Nephron (organoid): ENCODE measurements around the gene LORICRIN.
A peak's percentile ranks its signal among the peaks of the same experiment; 100 is the strongest.

Experiments
- H3K27ac Mint-ChIP-seq, 3 experiments: 2 replicates each; pipeline ENCODE4 v1.8.0; 2020; ENCODE audit warnings: mixed read lengths in 3 of 3, mild to moderate bottlenecking in 2 of 3, moderate library complexity in 1 of 3
- H3K27me3 Mint-ChIP-seq: 2 replicates; pipeline ENCODE4 v1.8.0; 2021; ENCODE audit warnings: low read depth, mild to moderate bottlenecking, moderate library complexity, mixed read lengths
- H3K36me3 Mint-ChIP-seq: 2 replicates; pipeline ENCODE4 v1.8.0; 2020; ENCODE audit warnings: low read depth, mixed read lengths
- H3K4me1 Mint-ChIP-seq: 2 replicates; pipeline ENCODE4 v1.8.0; 2020; ENCODE audit warnings: mixed read lengths
- H3K4me3 Mint-ChIP-seq, 3 experiments: 2 replicates each; pipeline ENCODE4 v1.8.0; 2020; ENCODE audit warnings: mild to moderate bottlenecking in 3 of 3, mixed read lengths in 3 of 3, moderate library complexity in 2 of 3
- H3K9me3 Mint-ChIP-seq: 2 replicates; pipeline ENCODE4 v1.8.0; 2020; ENCODE audit warnings: mixed read lengths
- TF ChIP-seq, protein P1 (sequence below), 3 experiments: fragments of 200-600 bp; sonication (generic); IDR thresholded peaks; one replicate each; pipeline ENCODE4 v1.5.0; 2021; ENCODE audit warnings: antibody characterized with exemption in 3 of 3; ENCODE audit not compliant: unreplicated experiment in 3 of 3

LORICRIN gene

DNA sequence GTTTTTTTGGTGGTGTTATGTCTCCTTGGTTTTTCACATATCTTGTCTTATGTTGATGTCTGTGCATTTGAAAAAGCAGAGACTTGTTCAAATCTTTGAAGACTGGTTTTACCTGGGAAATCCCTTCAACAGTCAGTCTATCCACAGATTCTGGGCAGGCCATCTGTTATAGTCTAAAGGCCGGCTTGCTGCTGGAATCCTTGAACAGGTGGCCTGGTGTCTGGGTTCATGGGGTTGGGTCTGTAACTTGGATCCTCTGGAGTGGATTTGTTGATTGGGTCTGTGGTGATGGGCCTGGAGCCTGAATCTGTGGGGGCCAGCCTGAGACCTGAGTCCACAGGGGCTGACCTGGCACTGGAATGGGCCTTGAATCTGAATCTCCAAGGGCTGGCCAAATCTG is 12.2 kb downstream of the LORICRIN start:
- peaks cover 9% of the 10 kb centered on the region for H3K27me3 Mint-ChIP-seq

DNA sequence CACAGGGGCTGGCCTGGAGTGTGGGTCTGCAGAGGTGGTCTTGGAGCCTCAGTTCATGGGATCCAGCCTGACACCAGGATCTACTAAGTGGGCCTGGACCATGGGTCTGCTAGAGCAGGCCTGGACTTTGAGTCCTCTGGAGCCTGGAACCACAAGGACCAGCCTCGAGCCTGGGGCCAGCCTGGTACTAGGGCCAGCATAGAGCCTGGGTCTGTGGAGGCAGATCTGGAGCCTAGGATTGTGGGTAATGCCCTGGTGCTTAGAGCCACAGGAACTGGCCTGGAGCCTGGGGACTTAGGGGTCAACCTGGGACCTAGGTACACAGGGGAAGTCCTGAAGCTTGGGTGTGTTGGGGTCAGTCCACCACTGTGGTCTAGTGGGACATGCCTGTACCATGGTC is 12.7 kb downstream of the LORICRIN start:
- no peaks in the 10 kb centered on the region for H3K36me3 Mint-ChIP-seq
- TF ChIP-seq, protein P1, sequence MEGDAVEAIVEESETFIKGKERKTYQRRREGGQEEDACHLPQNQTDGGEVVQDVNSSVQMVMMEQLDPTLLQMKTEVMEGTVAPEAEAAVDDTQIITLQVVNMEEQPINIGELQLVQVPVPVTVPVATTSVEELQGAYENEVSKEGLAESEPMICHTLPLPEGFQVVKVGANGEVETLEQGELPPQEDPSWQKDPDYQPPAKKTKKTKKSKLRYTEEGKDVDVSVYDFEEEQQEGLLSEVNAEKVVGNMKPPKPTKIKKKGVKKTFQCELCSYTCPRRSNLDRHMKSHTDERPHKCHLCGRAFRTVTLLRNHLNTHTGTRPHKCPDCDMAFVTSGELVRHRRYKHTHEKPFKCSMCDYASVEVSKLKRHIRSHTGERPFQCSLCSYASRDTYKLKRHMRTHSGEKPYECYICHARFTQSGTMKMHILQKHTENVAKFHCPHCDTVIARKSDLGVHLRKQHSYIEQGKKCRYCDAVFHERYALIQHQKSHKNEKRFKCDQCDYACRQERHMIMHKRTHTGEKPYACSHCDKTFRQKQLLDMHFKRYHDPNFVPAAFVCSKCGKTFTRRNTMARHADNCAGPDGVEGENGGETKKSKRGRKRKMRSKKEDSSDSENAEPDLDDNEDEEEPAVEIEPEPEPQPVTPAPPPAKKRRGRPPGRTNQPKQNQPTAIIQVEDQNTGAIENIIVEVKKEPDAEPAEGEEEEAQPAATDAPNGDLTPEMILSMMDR (IDR thresholded peaks at IDR 0.05; ENCODE audit: unreplicated experiment in 3 of 3): no peak
- no peak overlapping the region for H3K27ac Mint-ChIP-seq
- no peaks in the 10 kb centered on the region for H3K9me3 Mint-ChIP-seq
- H3K4me3 Mint-ChIP-seq: no peak overlapping the region
- peaks cover 9% of the 10 kb centered on the region for H3K27me3 Mint-ChIP-seq
- H3K4me1 Mint-ChIP-seq: no peaks in the 10 kb centered on the region

More for the DNA sequence above, 12.2 kb downstream of the LORICRIN start:
- Mint-ChIP-seq H3K27ac (no peak overlapping the region), H3K4me1 (no peaks in the 10 kb centered on the region), H3K9me3 (no peaks in the 10 kb centered on the region), H3K4me3 (no peak overlapping the region), H3K36me3 (no peaks in the 10 kb centered on the region)
- TF ChIP-seq, protein P1 (IDR thresholded peaks at IDR 0.05; ENCODE audit: unreplicated experiment in 3 of 3): no peak

DNA sequence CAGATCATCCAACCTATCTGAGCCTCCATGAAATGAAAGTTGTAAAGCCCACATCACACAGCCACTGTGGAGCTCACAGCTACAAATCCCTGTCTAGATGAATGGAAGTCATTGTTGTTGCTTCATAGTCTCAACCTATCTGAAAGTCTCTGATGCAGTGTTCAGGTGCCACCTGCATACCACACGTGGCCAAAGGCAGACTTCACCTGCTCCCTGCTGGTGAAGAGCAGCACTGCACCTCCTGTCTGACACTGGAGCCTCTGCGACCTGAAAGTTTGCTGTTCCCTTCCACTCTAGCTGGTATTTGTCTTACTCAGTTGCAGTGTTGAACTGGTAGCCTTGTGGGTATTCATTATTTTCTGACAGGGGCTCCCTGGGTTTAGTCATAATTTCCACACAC is 18.4 kb downstream of the LORICRIN start:
- Mint-ChIP-seq H3K36me3 (no peaks in the 10 kb centered on the region), H3K9me3 (no peaks in the 10 kb centered on the region), H3K27me3 (peaks cover 18% of the 10 kb centered on the region), H3K27ac (no peak overlapping the region), H3K4me1 (no peaks in the 10 kb centered on the region), H3K4me3 (no peak overlapping the region)
- TF ChIP-seq, protein P1 (IDR thresholded peaks at IDR 0.05; ENCODE audit: unreplicated experiment in 3 of 3): peak; percentile 41 to 49 (median 42)

DNA sequence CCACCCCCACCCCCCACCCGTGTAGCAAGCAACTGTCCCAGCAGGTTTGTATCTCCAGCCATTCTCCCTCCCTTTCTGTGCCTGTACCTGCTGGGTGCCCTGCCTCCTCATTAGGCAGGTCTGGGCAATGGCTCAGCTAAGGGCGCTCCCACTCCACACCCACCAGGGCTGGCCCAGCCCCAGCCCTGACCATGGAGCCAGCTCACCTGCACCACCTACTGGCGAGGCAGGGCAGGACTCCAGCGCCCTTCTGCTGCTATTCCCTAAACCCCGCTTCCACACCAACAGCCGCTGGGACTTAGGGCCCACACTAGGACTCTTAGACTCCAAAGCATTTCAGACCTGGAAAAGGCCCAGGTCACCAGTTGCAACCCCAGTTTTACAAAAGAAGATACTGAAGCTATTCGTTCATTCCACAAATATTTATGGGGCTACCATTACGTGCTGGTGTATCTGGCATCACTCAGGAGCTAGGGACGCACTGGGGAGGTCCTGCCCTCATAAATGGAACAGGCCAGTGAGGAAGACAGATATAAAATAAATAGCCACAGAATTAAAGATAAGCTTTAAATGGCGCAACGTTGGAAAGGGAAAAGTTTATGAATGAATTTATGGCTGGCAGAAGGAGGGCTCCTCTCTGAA is 29.3 kb downstream of the LORICRIN start:
- H3K27ac Mint-ChIP-seq: no peak overlapping the region
- H3K27me3 Mint-ChIP-seq: peaks cover 4% of the 10 kb centered on the region
- no peak overlapping the region for H3K4me3 Mint-ChIP-seq
- no peaks in the 10 kb centered on the region for H3K4me1 Mint-ChIP-seq
- TF ChIP-seq, protein P1 (IDR thresholded peaks at IDR 0.05; ENCODE audit: unreplicated experiment in 3 of 3): peak in 1 of 3 experiments; percentile 27
- H3K36me3 Mint-ChIP-seq: no peaks in the 10 kb centered on the region
- H3K9me3 Mint-ChIP-seq: no peaks in the 10 kb centered on the region

DNA sequence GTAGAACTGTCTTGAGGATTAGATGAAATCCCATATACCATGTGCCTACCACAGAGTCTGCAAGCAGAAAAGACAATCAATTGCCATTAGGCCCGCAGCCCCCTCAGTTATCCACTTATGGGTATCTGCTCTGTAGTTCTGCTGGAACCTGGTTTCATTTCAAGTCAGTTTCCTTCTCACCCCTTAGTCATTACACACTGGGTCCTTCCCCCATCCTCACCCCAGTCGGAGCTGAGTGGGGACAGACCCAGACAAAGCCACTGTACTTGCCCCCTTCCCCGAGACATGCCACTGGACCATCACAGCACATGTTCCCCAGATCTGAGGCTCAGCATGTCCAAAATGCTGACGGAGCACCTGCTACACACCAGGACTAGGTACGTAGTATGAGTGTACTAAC is 32.0 kb downstream of the LORICRIN start:
- Mint-ChIP-seq H3K4me3 (no peak overlapping the region), H3K36me3 (no peaks in the 10 kb centered on the region), H3K27ac (no peak overlapping the region), H3K27me3 (peaks cover 9% of the 10 kb centered on the region), H3K4me1 (no peaks in the 10 kb centered on the region), H3K9me3 (no peaks in the 10 kb centered on the region)
- TF ChIP-seq, protein P1 (IDR thresholded peaks at IDR 0.05; ENCODE audit: unreplicated experiment in 3 of 3): no peak

DNA sequence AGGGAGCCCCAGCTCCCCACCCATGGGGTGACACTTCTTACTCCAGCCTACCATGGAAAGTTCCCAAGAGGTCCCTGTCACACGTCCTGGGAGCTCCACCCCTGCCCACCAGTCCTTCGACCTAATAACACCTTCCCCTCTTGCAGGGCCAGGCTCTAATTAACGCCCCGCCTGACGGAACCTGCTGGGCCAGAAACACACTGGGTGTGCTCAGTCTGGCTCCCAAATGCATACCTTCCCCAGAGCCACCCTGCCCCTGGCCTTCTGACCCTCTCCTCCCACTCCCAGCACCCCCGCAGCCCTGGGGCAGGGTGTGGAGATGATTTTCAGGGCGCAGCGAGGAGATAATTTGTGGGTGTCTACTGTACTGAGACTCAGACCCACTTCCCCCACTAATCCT is 32.7 kb downstream of the LORICRIN start:
- H3K4me1 Mint-ChIP-seq: no peaks in the 10 kb centered on the region
- H3K27me3 Mint-ChIP-seq: peaks cover 9% of the 10 kb centered on the region
- no peaks in the 10 kb centered on the region for H3K9me3 Mint-ChIP-seq
- no peak overlapping the region for H3K4me3 Mint-ChIP-seq
- H3K36me3 Mint-ChIP-seq: no peaks in the 10 kb centered on the region
- no peak overlapping the region for H3K27ac Mint-ChIP-seq
- TF ChIP-seq, protein P1 (IDR thresholded peaks at IDR 0.05; ENCODE audit: unreplicated experiment in 3 of 3): no peak
